Sigmoid colon (tissue), 4 donors: ENCODE measurements around the gene GLG1.

Experiments
- POLR2A ChIP-seq, 2 donors: fragments of 450-650 bp; IDR thresholded peaks; one replicate each; pipeline ENCODE4 v1.6.1; 2016; ENCODE audit warnings: antibody characterized with exemption in 2 of 2, mild to moderate bottlenecking in 2 of 2, moderate library complexity in 2 of 2
- POLR2AphosphoS5 ChIP-seq, 4 donors: sonication (generic); formaldehyde crosslinking; IDR thresholded peaks; one replicate each; pipeline ENCODE4 v1.6.1; 2017; ENCODE audit warnings: antibody characterized with exemption in 4 of 4
- TF ChIP-seq, protein P1 (sequence below), 4 experiments: fragments of 450-650 bp in 3 of 4; fragments of 200-600 bp in 1 of 4; IDR thresholded peaks; one replicate each; pipeline ENCODE4 v1.5.1; 2016 to 2019; ENCODE audit warnings: antibody characterized with exemption in 4 of 4, mild to moderate bottlenecking in 3 of 4, moderate library complexity in 2 of 4

DNA sequence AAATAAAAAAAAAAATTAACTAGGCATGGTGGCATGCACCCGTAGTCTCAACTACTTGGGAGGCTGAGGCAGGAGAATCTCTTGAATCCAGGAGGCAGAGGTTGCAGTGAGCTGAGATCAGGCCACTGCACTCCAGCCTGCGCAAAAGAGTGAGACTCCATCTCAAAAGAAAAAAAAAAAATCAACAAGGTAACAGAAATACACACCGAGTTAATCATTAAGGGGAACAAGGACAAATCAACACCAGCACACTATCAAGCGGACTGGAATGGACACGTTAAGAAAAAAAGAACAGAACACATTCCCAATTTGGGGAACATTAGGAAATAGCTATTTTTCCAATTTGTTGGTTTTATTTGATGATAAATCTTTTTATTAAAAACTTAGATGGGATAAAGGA lies 28.4 kb upstream of the GLG1 start:
- no peak for TF ChIP-seq POLR2AphosphoS5 (IDR thresholded peaks at IDR 0.05)
- TF ChIP-seq, protein P1, sequence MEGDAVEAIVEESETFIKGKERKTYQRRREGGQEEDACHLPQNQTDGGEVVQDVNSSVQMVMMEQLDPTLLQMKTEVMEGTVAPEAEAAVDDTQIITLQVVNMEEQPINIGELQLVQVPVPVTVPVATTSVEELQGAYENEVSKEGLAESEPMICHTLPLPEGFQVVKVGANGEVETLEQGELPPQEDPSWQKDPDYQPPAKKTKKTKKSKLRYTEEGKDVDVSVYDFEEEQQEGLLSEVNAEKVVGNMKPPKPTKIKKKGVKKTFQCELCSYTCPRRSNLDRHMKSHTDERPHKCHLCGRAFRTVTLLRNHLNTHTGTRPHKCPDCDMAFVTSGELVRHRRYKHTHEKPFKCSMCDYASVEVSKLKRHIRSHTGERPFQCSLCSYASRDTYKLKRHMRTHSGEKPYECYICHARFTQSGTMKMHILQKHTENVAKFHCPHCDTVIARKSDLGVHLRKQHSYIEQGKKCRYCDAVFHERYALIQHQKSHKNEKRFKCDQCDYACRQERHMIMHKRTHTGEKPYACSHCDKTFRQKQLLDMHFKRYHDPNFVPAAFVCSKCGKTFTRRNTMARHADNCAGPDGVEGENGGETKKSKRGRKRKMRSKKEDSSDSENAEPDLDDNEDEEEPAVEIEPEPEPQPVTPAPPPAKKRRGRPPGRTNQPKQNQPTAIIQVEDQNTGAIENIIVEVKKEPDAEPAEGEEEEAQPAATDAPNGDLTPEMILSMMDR (IDR thresholded peaks at IDR 0.05): no peak
- no peak for TF ChIP-seq POLR2A (IDR thresholded peaks at IDR 0.05)
